SKM-1 (cell line): ENCODE measurements around the gene UGT2B10.

Experiments used
- DNase-seq: peaks from one replicate; lab custom pipeline; 2025; ENCODE audit not compliant: unreplicated experiment; lab: John Stamatoyannopoulos, UW

The UGT2B10 gene

GRCh38 chr4:68869274-68869773 lies 53.5 kb downstream of the UGT2B10 start:
- no peak for DNase-seq

GRCh38 chr4:68871809-68872642 lies 56.2 kb downstream of the UGT2B10 start:
- no peak for DNase-seq

- DNase-seq: no peak
These were observed 57.1 kb downstream of the UGT2B10 start for GRCh38 chr4:68872643-68873502.

- no peak for DNase-seq
These were observed 58.7 kb downstream of the UGT2B10 start for GRCh38 chr4:68874507-68874906.

GRCh38 chr4:68877555-68877954 lies 61.8 kb downstream of the UGT2B10 start:
- DNase-seq: no peak

DNA sequence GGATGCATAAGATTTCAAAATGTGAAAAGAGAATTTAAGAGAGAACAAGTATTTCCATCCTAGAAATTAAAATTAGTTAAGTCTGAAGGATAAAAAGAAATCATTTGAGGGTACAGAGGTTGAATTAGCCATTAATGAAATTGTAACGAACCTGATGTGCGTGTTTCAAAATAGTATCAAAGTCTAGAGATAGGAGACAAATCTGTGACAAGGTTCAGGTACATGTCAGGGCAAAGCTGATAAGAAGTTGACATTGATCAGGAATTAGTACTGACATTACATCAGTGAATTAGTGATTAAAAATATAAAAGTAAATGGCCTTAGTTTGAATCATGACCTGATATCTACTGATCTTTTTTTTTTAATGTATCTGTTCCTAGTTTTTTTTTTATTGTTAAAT lies 62.3 kb downstream of the UGT2B10 start:
- DNase-seq: no peak
